Neuronal stem cell (in vitro differentiated cells): ENCODE data around the gene CENPP.

Source experiments
- DNase-seq: peaks from one replicate; pipeline ENCODE4 v3.0.0-alpha.2; 2013; ENCODE audit warnings: low spot score
- H2AFZ ChIP-seq: one replicate; pipeline ENCODE4 v1.6.1; 2013; ENCODE audit warnings: mild to moderate bottlenecking, low read length, inconsistent platforms
- H2AK5ac ChIP-seq: 2 replicates; pipeline ENCODE4 v1.6.1; 2013; ENCODE audit warnings: low read depth, mild to moderate bottlenecking, inconsistent platforms, low read length, moderate library complexity, mixed read lengths
- H2BK120ac ChIP-seq: 2 replicates; pipeline ENCODE4 v1.6.1; 2013; ENCODE audit warnings: low read depth, mild to moderate bottlenecking, inconsistent platforms, low read length, moderate library complexity, mixed read lengths
- H2BK12ac ChIP-seq: one replicate; pipeline ENCODE4 v1.6.1; 2013; ENCODE audit warnings: low read length, inconsistent platforms
- H2BK15ac ChIP-seq: 2 replicates; pipeline ENCODE4 v1.6.1; 2013; ENCODE audit warnings: mild to moderate bottlenecking, low read length, inconsistent platforms, mixed read lengths
- H2BK5ac ChIP-seq: one replicate; pipeline ENCODE4 v1.6.1; 2013; ENCODE audit warnings: inconsistent platforms, mild to moderate bottlenecking, low read length, moderate library complexity
- H3K14ac ChIP-seq: one replicate; pipeline ENCODE4 v1.6.1; 2013; ENCODE audit warnings: low read length, inconsistent platforms
- H3K18ac ChIP-seq: 2 replicates; pipeline ENCODE4 v1.6.1; 2013; ENCODE audit warnings: low read length, inconsistent platforms
- H3K23ac ChIP-seq: 2 replicates; pipeline ENCODE4 v1.6.1; 2013; ENCODE audit warnings: low read depth, mild to moderate bottlenecking, mixed read lengths, low read length, inconsistent platforms; ENCODE audit not compliant: poor library complexity
- H3K27ac ChIP-seq: replicated peaks from 3 replicates; pipeline ENCODE4 v1.5.1; 2013; ENCODE audit warnings: low read length, inconsistent platforms
- H3K27me3 ChIP-seq, 3 experiments: 2 replicates each; pipeline ENCODE4 v1.6.1; 2013; ENCODE audit warnings: low read length in 3 of 3, mild to moderate bottlenecking in 2 of 3, inconsistent platforms in 1 of 3, low read depth in 1 of 3, mixed read lengths in 1 of 3, moderate library complexity in 1 of 3; ENCODE audit not compliant: control insufficient read depth in 3 of 3, insufficient read depth in 3 of 3
- H3K36me3 ChIP-seq, 2 donors: replicated peaks in 1 of 2; 2 replicates each; pipeline ENCODE4 v1.6.1; 2013; ENCODE audit warnings: low read length in 2 of 2; ENCODE audit not compliant: control insufficient read depth in 2 of 2, insufficient read depth in 2 of 2
- H3K4ac ChIP-seq: 2 replicates; pipeline ENCODE4 v1.6.1; 2013; ENCODE audit warnings: inconsistent platforms, mild to moderate bottlenecking, low read length, moderate library complexity
- H3K4me1 ChIP-seq, 2 donors: 1 replicate in 1 of 2; 2 replicates in 1 of 2; pipeline ENCODE4 v1.6.1; 2013; ENCODE audit warnings: low read length in 2 of 2, low read depth in 1 of 2; ENCODE audit not compliant: control insufficient read depth in 2 of 2, insufficient read depth in 1 of 2
- H3K4me2 ChIP-seq: one replicate; pipeline ENCODE4 v1.6.1; 2013; ENCODE audit warnings: mild to moderate bottlenecking, low read length, inconsistent platforms; ENCODE audit not compliant: insufficient read depth, poor library complexity, severe bottlenecking
- H3K4me3 ChIP-seq, 2 donors: 2 replicates each; pipeline ENCODE4 v1.5.1; 2013; ENCODE audit warnings: low read length in 2 of 2, mild to moderate bottlenecking in 2 of 2, inconsistent platforms in 1 of 2, moderate library complexity in 1 of 2
- H3K79me1 ChIP-seq: one replicate; pipeline ENCODE4 v1.6.1; 2013; ENCODE audit warnings: low read depth, mild to moderate bottlenecking, inconsistent platforms, low read length, moderate library complexity
- H3K9ac ChIP-seq: one replicate; pipeline ENCODE4 v1.6.1; 2013; ENCODE audit warnings: mild to moderate bottlenecking, low read depth, low read length, inconsistent platforms; ENCODE audit not compliant: poor library complexity
- H3K9me3 ChIP-seq, 2 donors: replicated peaks in 1 of 2; 2 replicates each; pipeline versions ENCODE3 to v1.6.1; 2013; ENCODE audit warnings: low read length in 2 of 2, mild to moderate bottlenecking in 2 of 2, inconsistent platforms in 1 of 2, low read depth in 1 of 2, mixed read lengths in 1 of 2, moderate library complexity in 1 of 2; ENCODE audit not compliant: control insufficient read depth in 2 of 2, insufficient read depth in 1 of 2
- H4K8ac ChIP-seq: one replicate; pipeline ENCODE4 v1.6.1; 2013; ENCODE audit warnings: low read depth, mild to moderate bottlenecking, inconsistent platforms, low read length, moderate library complexity
- H4K91ac ChIP-seq: one replicate; pipeline ENCODE4 v1.6.1; 2013; ENCODE audit warnings: low read length, low read depth, mild to moderate bottlenecking, inconsistent platforms; ENCODE audit not compliant: poor library complexity
- WGBS, 2 donors: extraction: QIAGEN DNeasy Blood & Tissue Kit; methylation state at CpG; one replicate each; pipeline ENCODE4 v1.1.7; 2013; ENCODE audit warnings: missing lambda C conversion rate in 2 of 2, mixed read lengths in 1 of 2; ENCODE audit not compliant: insufficient read length in 2 of 2, insufficient replicate concordance in 1 of 2; ENCODE audit errors: extremely low coverage in 2 of 2; 5-methylcytosine and 5-hydroxymethylcytosine counted together

The CENPP gene

DNA sequence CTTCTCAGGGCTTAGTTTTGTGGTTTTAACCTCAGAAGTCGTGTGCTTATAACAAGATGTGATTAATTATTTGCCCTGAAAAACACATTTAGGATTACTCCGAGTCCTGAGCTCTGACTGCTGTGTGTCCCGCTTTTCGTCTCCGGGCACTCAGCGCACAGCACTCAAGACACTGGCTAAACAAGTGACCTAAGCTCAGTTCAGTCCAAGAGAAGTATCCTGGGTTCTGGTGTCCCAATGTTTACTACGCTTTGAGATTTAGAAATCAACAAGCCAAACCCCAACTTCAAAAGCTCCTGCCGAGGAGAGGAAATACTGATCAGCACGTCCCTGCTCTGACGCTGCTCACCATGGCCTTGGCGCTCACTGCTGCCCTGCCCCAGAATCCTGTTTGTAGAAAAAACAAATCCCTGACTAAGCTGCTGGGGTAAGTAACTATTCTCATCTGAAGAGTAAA lies 290.9 kb downstream of the CENPP start:
- Histone ChIP-seq H3K18ac (no peak overlapping the region), H3K79me1 (no peaks in the 10 kb centered on the region), H3K23ac (no peak overlapping the region), H2AK5ac (no peak overlapping the region), H3K9ac (no peak overlapping the region), H2AFZ (no peak overlapping the region), H3K9me3 (no peaks in the 10 kb centered on the region), H3K4me2 (no peak overlapping the region), H2BK5ac (no peak overlapping the region), H3K36me3 (peaks cover 21 to 93% of the 10 kb centered on the region in 2 donors), H4K8ac (no peak overlapping the region), H3K27ac (no peak overlapping the region), H2BK12ac (no peak overlapping the region), H2BK120ac (no peak overlapping the region), H2BK15ac (no peak overlapping the region), H3K27me3 (no peaks in the 10 kb centered on the region), H4K91ac (no peak overlapping the region), H3K14ac (no peak overlapping the region), H3K4me3 (no peak overlapping the region), H3K4ac (no peak overlapping the region), H3K4me1 (no peaks in the 10 kb centered on the region)
- no CpG with 5 or more reads among the region's 11 CpGs for WGBS, 2 donors
- DNase-seq = no peak

DNA sequence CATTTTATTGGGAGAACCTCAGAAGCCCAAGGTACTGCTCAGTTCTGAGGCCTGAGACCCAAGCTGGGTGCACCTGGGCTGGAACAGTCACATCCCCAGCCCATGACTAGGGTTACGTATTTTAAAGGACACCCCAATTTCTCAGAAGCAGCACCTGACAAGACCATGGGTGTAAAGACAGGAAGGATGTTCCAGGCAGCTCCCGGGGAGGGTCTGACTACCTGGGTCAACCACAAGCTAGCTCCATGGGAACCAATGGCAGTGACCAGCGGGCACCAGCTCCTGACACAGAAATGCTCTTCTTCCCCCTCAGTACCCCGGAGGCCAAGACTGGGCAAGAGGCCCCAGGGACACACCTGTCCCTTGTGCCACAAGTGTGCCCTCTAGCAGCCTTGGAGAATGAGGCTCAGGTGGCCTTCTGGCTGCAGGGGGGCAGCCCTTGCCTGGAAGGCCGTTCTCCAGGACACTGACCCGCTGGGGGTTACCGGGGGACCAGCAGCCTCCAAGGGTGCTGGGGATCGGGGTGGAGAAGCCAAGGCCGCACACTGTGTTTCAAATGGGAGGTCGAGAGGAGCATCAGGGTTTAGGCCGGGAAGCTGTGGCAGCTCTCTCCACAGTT lies 291.6 kb downstream of the CENPP start:
- H2AFZ ChIP-seq = no peak overlapping the region
- H2AK5ac ChIP-seq = no peak overlapping the region
- H3K9ac ChIP-seq = no peak overlapping the region
- no peak overlapping the region for H2BK12ac ChIP-seq
- H2BK5ac ChIP-seq = no peak overlapping the region
- H3K23ac ChIP-seq = no peak overlapping the region
- H3K27me3 ChIP-seq = no peaks in the 10 kb centered on the region
- WGBS, 2 donors = no CpG with 5 or more reads among the region's 11 CpGs
- no peak overlapping the region for H3K27ac ChIP-seq
- no peak overlapping the region for H3K4me2 ChIP-seq
- no peak overlapping the region for H3K4ac ChIP-seq
- no peak overlapping the region for H2BK120ac ChIP-seq
- H3K14ac ChIP-seq = no peak overlapping the region
- H3K4me1 ChIP-seq = no peaks in the 10 kb centered on the region
- no peak overlapping the region for H2BK15ac ChIP-seq
- H4K91ac ChIP-seq = no peak overlapping the region
- H3K79me1 ChIP-seq = no peaks in the 10 kb centered on the region
- H3K18ac ChIP-seq = no peak overlapping the region
- no peak overlapping the region for H3K4me3 ChIP-seq
- H4K8ac ChIP-seq = no peak overlapping the region
- H3K36me3 ChIP-seq = peaks cover 18 to 88% of the 10 kb centered on the region in 2 donors
- no peaks in the 10 kb centered on the region for H3K9me3 ChIP-seq
- DNase-seq = no peak

DNA sequence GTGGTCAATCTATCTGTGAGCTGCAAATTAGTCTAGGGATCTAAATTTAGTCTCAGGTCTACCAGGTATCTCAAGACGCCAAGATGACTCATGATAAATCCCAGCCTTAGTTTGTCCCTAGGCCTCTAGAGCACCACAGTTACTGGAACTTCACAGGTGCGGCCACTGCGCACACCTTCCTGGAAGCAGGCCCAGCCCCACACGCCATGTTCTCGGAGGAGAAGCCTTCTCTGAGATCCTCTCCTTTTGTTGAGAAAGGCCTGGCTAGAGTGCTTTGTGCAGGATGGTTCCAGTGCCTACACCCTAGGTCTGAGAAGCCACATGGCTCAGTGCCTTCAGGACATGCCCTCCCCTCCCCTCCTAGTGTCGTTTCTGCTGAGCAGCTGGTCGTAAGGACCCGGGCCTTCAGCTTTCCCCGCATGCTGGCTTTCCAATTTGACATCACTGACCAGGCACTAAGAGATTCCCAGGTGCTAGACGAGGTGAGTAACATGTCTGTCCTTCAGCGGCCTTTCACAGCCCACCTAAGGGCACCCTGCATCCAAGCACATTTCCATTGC lies 292.3 kb downstream of the CENPP start:
- Histone ChIP-seq H2BK5ac (no peak overlapping the region), H4K91ac (no peak overlapping the region), H3K4me1 (no peaks in the 10 kb centered on the region), H3K9me3 (no peaks in the 10 kb centered on the region), H3K36me3 (peaks cover 18 to 80% of the 10 kb centered on the region in 2 donors), H3K18ac (no peak overlapping the region), H3K4me3 (no peak overlapping the region), H2BK12ac (no peak overlapping the region), H3K23ac (no peak overlapping the region), H2AFZ (no peak overlapping the region), H2BK120ac (no peak overlapping the region), H3K14ac (no peak overlapping the region), H2BK15ac (no peak overlapping the region), H2AK5ac (no peak overlapping the region), H3K9ac (no peak overlapping the region), H4K8ac (no peak overlapping the region), H3K4me2 (no peak overlapping the region), H3K79me1 (no peaks in the 10 kb centered on the region), H3K27me3 (no peaks in the 10 kb centered on the region), H3K4ac (no peak overlapping the region), H3K27ac (no peak overlapping the region)
- WGBS, 2 donors = no CpG with 5 or more reads among the region's 11 CpGs
- DNase-seq = no peak

DNA sequence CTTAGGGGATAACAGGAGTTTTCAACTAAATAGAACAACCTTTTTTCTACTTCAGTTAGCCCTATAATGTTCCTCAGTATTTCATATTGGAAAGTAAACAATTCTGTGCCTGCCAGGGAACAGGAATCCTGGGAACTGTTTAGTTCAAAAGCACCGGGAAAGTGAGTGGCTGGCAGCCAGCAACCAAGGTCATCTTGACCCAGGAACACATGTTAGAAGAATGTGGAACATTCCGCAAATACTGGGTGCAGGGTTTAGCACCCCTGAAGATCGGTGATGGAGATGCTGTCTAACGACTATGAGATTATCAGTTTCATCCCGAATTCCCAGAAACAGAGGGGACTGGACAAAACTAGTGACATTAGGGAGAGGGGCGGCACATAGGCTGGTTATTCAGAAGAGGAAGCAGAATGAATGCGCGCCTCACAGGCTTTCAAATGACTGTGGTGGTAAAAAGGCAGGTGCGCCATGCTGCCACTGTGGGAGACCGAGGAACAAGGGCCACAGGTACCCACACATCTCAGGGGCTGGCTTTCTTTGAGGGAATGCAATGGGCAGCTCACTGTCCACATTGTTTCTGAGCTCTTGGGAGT lies 293.0 kb downstream of the CENPP start:
- Histone ChIP-seq H3K9me3 (no peaks in the 10 kb centered on the region), H3K14ac (no peak overlapping the region), H3K4me1 (no peaks in the 10 kb centered on the region), H3K27me3 (no peaks in the 10 kb centered on the region), H4K91ac (no peak overlapping the region), H3K79me1 (no peaks in the 10 kb centered on the region), H3K4ac (no peak overlapping the region), H3K9ac (no peak overlapping the region), H2BK12ac (no peak overlapping the region), H2BK5ac (no peak overlapping the region), H3K4me3 (no peak overlapping the region), H3K23ac (no peak overlapping the region), H4K8ac (no peak overlapping the region), H2BK15ac (no peak overlapping the region), H3K27ac (no peak overlapping the region), H3K36me3 (peaks cover 16 to 77% of the 10 kb centered on the region in 2 donors), H3K4me2 (no peak overlapping the region), H3K18ac (no peak overlapping the region), H2AK5ac (no peak overlapping the region), H2BK120ac (no peak overlapping the region), H2AFZ (no peak overlapping the region)
- no peak for DNase-seq
- WGBS, 2 donors = no CpG with 5 or more reads among the region's 10 CpGs
